ENCODE data around the gene PTPRS. TPM values are rescaled to one million over a fixed set of nuclear protein-coding genes. Genes with fewer than 3 reads are reported as not detected.

The PTPRS gene
- total and polyA plus RNA-seq, 2 donors, result 4.7 to 8.5 TPM

Other genes starting within 250 kb of the PTPRS start
- gene ZNRF4, start 114.6 kb upstream of the PTPRS start, total RNA-seq, result not detected
- not detected for gene ZNRF4, start 114.6 kb upstream of the PTPRS start, polyA plus RNA-seq
- 0.19 TPM for gene TINCR, start 227.1 kb upstream of the PTPRS start, total RNA-seq
- 0.71 TPM for gene TINCR, start 227.1 kb upstream of the PTPRS start, polyA plus RNA-seq